NT2/D1 (cell line): ENCODE measurements around the gene ATPAF1.

Experiments used
- YY1 ChIP-seq: IDR thresholded peaks from 2 replicates; pipeline ENCODE4 v1.6.1; 2011; ENCODE audit not compliant: insufficient read length, insufficient read depth
- ZNF274 ChIP-seq: IDR thresholded peaks from 2 replicates; pipeline ENCODE4 v1.6.1; 2011; ENCODE audit warnings: mild to moderate bottlenecking, low read depth, low read length

DNA sequence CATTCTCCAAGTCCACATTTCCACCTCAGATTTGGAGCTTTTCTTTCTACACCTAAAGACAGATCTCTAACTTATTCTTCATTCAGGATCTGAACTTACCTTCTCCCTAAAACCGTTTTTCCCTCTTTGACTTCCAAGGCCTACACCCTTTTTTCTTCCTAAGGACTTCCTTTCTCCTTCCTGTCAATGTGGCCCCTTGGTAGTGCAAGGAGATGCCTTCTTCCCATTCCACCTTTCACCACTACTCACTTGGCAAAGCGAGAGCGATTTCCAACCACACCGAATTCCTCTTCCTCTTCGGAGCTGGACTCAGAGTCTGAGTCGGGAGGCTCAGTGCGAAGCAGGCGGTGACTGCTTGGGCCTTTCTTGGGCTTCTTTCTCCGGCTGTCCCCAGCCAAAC, 49.5 kb upstream of the ATPAF1 start:
- no peak for TF ChIP-seq ZNF274
- no peak for TF ChIP-seq YY1
